Sigmoid colon (tissue), 4 donors: ENCODE results near the gene SLC25A33.

ENCODE experiments used
- EP300 ChIP-seq, 4 donors: sonication (generic); formaldehyde crosslinking; IDR thresholded peaks; one replicate each; pipeline ENCODE4 v1.6.1; 2017; ENCODE audit warnings: antibody characterized with exemption in 4 of 4
- POLR2A ChIP-seq, 2 donors: fragments of 450-650 bp; IDR thresholded peaks; one replicate each; pipeline ENCODE4 v1.6.1; 2016; ENCODE audit warnings: antibody characterized with exemption in 2 of 2, mild to moderate bottlenecking in 2 of 2, moderate library complexity in 2 of 2
- POLR2AphosphoS5 ChIP-seq, 4 donors: sonication (generic); formaldehyde crosslinking; IDR thresholded peaks; one replicate each; pipeline ENCODE4 v1.6.1; 2017; ENCODE audit warnings: antibody characterized with exemption in 4 of 4
- TF ChIP-seq, protein P1 (sequence below), 4 experiments: fragments of 450-650 bp in 3 of 4; fragments of 200-600 bp in 1 of 4; IDR thresholded peaks; one replicate each; pipeline ENCODE4 v1.5.1; 2016 to 2019; ENCODE audit warnings: antibody characterized with exemption in 4 of 4, mild to moderate bottlenecking in 3 of 4, moderate library complexity in 2 of 4

DNA sequence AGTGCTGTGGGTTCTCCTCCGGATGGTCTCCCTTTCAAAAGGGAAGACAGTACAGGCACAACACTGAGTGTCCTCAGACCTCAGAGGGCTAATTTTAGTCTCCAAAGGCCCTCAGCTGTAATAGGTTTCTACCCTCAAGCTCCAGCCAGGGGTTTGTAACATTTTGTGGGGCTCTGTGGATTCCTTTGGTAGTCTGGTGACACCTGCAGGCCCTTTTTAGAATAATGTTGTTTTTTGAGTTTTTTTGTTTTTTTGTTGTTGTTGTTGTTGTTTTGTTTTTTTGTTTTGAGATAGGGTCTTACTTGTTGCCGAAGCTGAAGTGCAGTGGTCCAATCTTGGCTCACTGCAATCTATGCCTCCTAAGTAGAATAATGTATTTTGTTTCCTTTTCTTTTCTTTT is 34.5 kb downstream of the SLC25A33 start:
- TF ChIP-seq, protein P1, sequence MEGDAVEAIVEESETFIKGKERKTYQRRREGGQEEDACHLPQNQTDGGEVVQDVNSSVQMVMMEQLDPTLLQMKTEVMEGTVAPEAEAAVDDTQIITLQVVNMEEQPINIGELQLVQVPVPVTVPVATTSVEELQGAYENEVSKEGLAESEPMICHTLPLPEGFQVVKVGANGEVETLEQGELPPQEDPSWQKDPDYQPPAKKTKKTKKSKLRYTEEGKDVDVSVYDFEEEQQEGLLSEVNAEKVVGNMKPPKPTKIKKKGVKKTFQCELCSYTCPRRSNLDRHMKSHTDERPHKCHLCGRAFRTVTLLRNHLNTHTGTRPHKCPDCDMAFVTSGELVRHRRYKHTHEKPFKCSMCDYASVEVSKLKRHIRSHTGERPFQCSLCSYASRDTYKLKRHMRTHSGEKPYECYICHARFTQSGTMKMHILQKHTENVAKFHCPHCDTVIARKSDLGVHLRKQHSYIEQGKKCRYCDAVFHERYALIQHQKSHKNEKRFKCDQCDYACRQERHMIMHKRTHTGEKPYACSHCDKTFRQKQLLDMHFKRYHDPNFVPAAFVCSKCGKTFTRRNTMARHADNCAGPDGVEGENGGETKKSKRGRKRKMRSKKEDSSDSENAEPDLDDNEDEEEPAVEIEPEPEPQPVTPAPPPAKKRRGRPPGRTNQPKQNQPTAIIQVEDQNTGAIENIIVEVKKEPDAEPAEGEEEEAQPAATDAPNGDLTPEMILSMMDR (IDR thresholded peaks at IDR 0.05) = peak in 3 of 4 experiments; percentile 16 to 46 (median 38)
- TF ChIP-seq POLR2A (IDR thresholded peaks at IDR 0.05) = no peak
- no peak for TF ChIP-seq POLR2AphosphoS5 (IDR thresholded peaks at IDR 0.05)
- TF ChIP-seq EP300 (IDR thresholded peaks at IDR 0.05) = no peak
